Left lung (tissue), 10 donors: ENCODE measurements around the gene ELAVL4. TPM values are rescaled to one million over a fixed set of nuclear protein-coding genes. Genes with fewer than 3 reads are reported as not detected.

ENCODE experiments used
- ATAC-seq: fragments of 200-7000 bp; cut with Tn5 transposase; one replicate; pipeline ENCODE4 v1.9.1; 2020; ENCODE audit warnings: moderate library complexity
- DNase-seq, 4 donors: peaks; one replicate each; pipeline ENCODE4 v3.0.0-alpha.2; 2013 to 2020
- H3K27ac ChIP-seq, 2 donors: fragments of 200-600 bp; sonication (generic) in 1 of 2; one replicate each; pipeline versions ENCODE4 v1.5.0 to v1.8.0; 2020 to 2021
- H3K27me3 ChIP-seq, 2 donors: fragments of 200-600 bp; sonication (generic) in 1 of 2; one replicate each; pipeline versions ENCODE4 v1.5.0 to v1.8.0; 2020 to 2021
- H3K36me3 ChIP-seq, 2 donors: fragments of 200-600 bp; sonication (generic) in 1 of 2; one replicate each; pipeline versions ENCODE4 v1.5.0 to v1.8.0; 2020 to 2021
- H3K4me1 ChIP-seq, 2 donors: fragments of 200-600 bp; one replicate each; pipeline ENCODE4 v1.8.0; 2021
- H3K4me3 ChIP-seq, 2 donors: fragments of 200-600 bp; sonication (generic) in 1 of 2; one replicate each; pipeline versions ENCODE4 v1.5.0 to v1.8.0; 2020 to 2021; ENCODE audit warnings: mild to moderate bottlenecking in 1 of 2
- H3K9me3 ChIP-seq, 2 donors: fragments of 200-600 bp; sonication (generic) in 1 of 2; one replicate each; pipeline versions ENCODE4 v1.5.0 to v1.8.0; 2020 to 2021
- intact Hi-C, 2 donors: fragments of 100-400 bp; cut with DNase I; formaldehyde crosslinking; loops; one replicate each; pipeline versions ENCODE4 v1.11.2 to v1.14.2; 2022
- polyA plus RNA-seq, 6 donors: library from polyadenylated mRNA; unstranded; fragments of 120-200 nt; gene quantifications; one replicate each; pipeline ENCODE4 v1.2.1, GENCODE V29; 2013; ENCODE audit not compliant: insufficient read length in 6 of 6
- total RNA-seq, 2 donors: library from RNA; stranded (reverse); fragmentation: NEBNext Ultra II Directional; extraction: Animal tissue kit (Norgen Biotek cat#: 25700); gene quantifications; one replicate each; pipeline ENCODE4 v1.2.1, GENCODE V29; 2021
- TF ChIP-seq, protein P1 (sequence below), 2 donors: fragments of 200-600 bp; sonication (generic) in 1 of 2; IDR thresholded peaks; one replicate each; pipeline versions ENCODE4 v1.5.0 to v1.8.0; 2021; ENCODE audit warnings: antibody characterized with exemption in 2 of 2
- donor health status: DM: no; HTN: yes; CAD: no.
- donor health status: DM: no; HTN: no; CAD: no.

Gene ELAVL4
- total and polyA plus RNA-seq, 8 donors: 0.41 to 1.3 (median 0.86) TPM; not detected in 2

DNA sequence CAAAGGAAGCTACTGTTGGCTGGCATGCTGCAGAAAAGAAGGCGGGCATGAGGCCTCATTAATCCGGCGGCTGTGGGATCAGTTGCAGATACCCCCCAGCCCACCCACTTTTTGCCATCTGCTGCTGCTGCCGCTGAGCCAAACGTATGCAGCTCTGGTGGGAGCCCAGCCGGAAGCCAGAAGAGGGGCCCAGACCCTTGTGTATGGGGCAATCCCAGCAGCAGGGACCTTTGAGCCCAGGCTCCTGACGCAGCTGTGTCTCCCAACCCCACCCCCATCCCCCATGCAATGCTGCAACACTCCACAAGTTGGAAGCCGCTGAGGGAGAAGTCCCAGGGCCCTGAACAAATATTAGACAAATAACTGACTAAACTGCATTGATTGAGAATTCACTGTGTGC, 106.0 kb downstream of the ELAVL4 start:
- H3K4me3 ChIP-seq: no peak overlapping the region
- no peaks in the 10 kb centered on the region for H3K4me1 ChIP-seq
- no peaks in the 10 kb centered on the region for H3K27me3 ChIP-seq
- H3K36me3 ChIP-seq: no peaks in the 10 kb centered on the region
- no peaks in the 10 kb centered on the region for H3K9me3 ChIP-seq
- intact Hi-C loops: no loop called here
- no peak for ATAC-seq
- peak in 1 of 4 donors; percentile 39 for DNase-seq
- H3K27ac ChIP-seq: no peak overlapping the region
- TF ChIP-seq, protein P1, sequence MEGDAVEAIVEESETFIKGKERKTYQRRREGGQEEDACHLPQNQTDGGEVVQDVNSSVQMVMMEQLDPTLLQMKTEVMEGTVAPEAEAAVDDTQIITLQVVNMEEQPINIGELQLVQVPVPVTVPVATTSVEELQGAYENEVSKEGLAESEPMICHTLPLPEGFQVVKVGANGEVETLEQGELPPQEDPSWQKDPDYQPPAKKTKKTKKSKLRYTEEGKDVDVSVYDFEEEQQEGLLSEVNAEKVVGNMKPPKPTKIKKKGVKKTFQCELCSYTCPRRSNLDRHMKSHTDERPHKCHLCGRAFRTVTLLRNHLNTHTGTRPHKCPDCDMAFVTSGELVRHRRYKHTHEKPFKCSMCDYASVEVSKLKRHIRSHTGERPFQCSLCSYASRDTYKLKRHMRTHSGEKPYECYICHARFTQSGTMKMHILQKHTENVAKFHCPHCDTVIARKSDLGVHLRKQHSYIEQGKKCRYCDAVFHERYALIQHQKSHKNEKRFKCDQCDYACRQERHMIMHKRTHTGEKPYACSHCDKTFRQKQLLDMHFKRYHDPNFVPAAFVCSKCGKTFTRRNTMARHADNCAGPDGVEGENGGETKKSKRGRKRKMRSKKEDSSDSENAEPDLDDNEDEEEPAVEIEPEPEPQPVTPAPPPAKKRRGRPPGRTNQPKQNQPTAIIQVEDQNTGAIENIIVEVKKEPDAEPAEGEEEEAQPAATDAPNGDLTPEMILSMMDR (IDR thresholded peaks at IDR 0.05): no peak

DNA sequence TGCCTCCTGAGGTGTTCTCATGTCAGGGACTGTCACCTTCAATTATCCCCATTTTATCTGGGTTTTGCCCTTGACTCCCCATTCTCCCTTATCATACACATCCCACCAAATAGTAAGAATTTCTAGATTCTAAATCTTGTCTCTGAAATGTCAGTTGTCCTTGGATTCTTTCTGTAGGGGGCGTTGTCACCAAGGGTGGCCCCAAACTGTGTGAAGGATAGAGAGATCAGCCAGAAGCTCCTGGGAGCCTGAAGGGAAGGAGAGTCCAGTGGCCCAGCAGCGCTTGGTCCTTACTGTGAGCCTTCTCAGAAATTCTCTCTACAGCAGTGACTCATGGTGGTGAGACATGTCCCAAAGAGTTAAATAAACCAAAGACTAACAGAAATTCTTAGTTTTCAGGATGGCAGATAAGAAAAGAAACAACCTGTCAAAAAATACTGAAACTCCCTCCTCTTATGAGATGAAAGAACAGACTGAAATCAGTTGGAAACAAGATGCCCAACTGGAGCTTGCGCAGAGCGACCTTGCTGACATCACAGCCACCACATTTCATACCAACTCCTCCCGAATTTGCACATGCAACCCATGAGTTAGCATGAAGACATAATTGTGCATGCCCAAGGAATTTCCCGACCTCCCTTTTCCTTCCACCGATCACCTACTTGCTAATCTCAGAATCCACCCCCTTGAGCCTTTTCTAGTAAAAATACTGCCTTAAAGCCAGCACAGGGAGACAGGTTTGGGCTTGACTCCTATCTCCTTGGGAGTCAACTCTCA, 109.8 kb downstream of the ELAVL4 start:
- Histone ChIP-seq H3K27me3 (no peaks in the 10 kb centered on the region), H3K36me3 (no peaks in the 10 kb centered on the region), H3K27ac (no peak overlapping the region), H3K4me3 (no peak overlapping the region), H3K9me3 (no peaks in the 10 kb centered on the region), H3K4me1 (no peaks in the 10 kb centered on the region)
- TF ChIP-seq, protein P1 (IDR thresholded peaks at IDR 0.05): no peak
- DNase-seq (no peak), ATAC-seq (no peak)
- intact Hi-C loops: no loop called here

DNA sequence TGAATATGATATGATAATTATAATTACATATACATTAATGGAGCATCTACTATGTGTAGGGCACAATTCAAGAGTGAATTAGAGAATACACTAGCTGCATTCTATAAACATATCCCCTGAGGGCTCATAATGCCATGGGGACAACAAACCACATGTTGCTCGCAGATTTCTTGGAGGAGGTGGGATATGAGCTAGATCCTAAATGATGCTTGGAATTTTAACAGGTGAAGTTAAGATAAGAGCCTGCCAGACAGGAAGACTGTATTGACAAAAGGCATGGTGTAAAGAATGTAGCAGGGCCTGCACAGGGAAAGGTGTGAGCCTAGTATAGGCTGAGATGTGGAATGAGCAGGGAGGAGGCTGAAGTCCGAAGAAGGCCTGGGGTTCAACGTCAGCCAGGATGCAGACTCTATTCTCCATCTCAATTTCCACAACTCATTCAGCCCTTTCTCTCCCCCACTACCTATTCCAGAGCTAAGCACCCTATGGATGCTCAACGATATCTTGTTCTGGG, 120.2 kb downstream of the ELAVL4 start:
- no peak for ATAC-seq
- Histone ChIP-seq H3K27me3 (no peaks in the 10 kb centered on the region), H3K4me3 (no peak overlapping the region), H3K27ac (no peak overlapping the region), H3K9me3 (peaks cover 0 to 27% of the 10 kb centered on the region in 2 donors), H3K4me1 (no peaks in the 10 kb centered on the region), H3K36me3 (no peaks in the 10 kb centered on the region)
- DNase-seq: no peak
- TF ChIP-seq, protein P1 (IDR thresholded peaks at IDR 0.05): no peak
- intact Hi-C loops: no loop called here

DNA sequence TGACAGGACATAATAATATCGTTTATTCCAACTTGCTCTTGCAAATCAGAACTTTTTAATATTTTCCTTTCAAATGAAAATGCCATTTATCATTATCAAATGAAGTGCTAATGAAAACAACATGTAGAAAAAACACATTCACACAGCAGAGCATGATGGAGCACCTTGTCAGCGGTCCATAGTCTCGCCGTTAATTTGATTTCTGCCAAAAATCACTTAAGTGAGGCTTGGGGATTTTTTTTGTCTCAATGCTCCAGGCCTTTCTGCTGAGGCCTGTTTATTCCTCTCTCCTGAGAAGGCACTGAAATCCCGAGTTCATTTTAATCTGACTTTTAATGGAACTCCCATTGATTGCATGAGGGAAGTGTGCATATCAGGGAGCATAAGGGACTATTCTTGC, 122.5 kb downstream of the ELAVL4 start:
- DNase-seq: no peak
- no peaks in the 10 kb centered on the region for H3K36me3 ChIP-seq
- H3K27me3 ChIP-seq: no peaks in the 10 kb centered on the region
- no peak overlapping the region for H3K27ac ChIP-seq
- TF ChIP-seq, protein P1 (IDR thresholded peaks at IDR 0.05): no peak
- no peaks in the 10 kb centered on the region for H3K4me1 ChIP-seq
- no peak overlapping the region for H3K4me3 ChIP-seq
- ATAC-seq: no peak
- H3K9me3 ChIP-seq: peaks cover 0 to 13% of the 10 kb centered on the region in 2 donors
- intact Hi-C loops: no loop called here

DNA sequence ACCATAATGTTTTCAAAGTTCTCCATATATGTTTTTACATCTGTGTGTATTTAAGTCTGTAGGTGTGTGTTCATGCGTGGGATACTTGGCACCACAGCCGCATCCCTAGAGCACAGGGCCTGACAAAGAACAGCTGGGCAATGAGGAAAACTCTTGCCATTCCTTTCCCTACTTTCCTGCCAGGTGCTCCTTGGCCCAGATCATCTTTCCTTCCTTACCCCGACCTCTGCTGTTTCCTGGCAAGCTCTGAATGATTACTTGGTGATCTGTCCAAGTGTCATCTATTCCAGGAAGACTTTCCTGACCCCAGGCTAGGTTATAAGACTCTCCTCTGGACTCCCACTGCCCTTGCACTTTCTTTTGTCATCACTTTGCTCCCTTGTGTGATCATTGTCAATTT, 123.6 kb downstream of the ELAVL4 start:
- intact Hi-C loops: no loop called here

More for the DNA sequence above, 123.6 kb downstream of the ELAVL4 start:
- Histone ChIP-seq H3K27me3 (no peaks in the 10 kb centered on the region), H3K9me3 (peaks cover 0 to 7% of the 10 kb centered on the region in 2 donors), H3K27ac (no peak overlapping the region), H3K36me3 (no peaks in the 10 kb centered on the region), H3K4me3 (no peak overlapping the region), H3K4me1 (no peaks in the 10 kb centered on the region)
- TF ChIP-seq, protein P1 (IDR thresholded peaks at IDR 0.05): no peak
- ATAC-seq (no peak), DNase-seq (no peak)
